Stimulated activated CD8-positive, alpha-beta memory T cell treated with anti-CD3 and anti-CD28 coated beads, Interleukin-12 subunit alpha, Interleukin-12 subunit beta, amount 100 ng/mL, for 4 hours (primary cell): ENCODE results near the gene PRR15.

Experiments used
- DNase-seq: peaks from one replicate; pipeline ENCODE4 v3.0.0-alpha.2; 2020; ENCODE audit warnings: low read depth

Gene PRR15

DNA sequence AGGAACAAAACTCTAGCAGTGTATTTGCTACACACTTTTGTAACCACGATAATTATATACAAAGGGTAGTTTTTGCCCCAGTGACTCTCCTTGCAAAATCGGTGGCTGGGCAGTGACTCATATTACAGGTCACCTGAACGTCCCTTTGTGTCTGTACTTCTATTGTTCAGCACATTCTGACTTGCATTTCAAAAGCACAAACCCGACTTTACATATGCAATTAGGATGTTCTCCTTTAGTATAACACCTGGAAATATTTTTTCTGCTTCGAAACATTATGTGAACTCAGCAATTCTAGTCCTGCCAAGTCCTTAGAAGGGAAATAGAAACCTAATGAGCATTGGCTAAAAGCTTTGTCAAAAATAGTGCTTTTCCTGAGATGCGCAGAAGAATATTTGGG lies 6.0 kb downstream of the PRR15 start:
- DNase-seq = no peak

DNA sequence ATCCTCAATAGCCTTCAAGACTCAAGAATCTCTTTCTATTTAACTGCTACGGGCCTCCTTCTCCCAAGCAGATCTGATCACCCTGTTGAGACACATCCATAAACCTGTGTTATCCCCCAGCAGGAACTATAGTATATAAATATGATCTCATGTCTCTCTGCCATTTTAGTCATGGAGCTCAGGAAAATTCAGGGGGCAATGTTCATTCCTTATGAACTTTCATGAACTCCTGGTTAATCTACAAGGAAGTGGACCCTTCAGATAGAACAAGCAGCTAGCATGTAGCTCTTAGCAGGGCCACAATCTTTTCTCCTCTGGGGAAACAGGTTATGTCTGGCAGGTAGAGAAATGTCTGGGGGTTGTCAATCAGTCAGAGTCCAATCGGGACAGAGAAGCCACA lies 8.9 kb downstream of the PRR15 start:
- no peak for DNase-seq

DNA sequence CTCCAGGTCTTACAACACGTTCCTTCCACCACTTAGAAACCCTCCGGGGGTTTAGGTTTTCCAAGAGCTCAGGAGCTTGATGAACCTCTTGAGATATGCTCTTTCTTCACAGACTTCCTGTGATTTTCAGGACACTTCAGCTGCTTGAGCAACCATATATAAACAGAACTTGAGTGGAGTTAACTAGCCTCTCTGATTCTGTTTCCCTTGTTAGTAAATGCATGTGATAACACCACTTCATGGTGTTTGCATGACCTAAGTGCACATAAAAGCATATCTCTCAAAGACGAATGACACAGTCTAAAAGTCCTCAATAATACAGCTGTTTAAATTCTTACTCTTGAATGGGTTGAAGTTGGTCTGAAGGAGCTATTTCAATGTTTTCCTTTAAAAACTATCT lies 9.9 kb downstream of the PRR15 start:
- no peak for DNase-seq

DNA sequence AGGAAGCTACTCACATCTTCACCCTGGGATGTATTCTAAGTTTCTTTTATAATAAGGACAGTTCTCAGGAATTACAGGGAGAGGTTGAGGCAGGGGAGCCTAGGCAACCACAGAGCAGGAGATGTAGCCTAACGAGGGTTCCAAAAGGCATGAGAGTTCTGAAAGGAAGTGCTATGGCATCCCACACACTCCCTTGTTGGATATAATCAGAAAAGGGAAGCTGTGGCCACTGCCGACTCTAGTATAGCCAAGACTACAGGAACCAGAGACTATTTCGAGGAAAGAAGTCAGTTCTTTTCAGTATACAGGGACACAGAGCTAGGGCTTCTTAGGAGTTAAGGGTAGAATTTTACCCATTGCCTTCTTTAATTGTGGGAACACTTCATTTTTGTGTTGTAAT lies 11.0 kb downstream of the PRR15 start:
- DNase-seq = no peak

DNA sequence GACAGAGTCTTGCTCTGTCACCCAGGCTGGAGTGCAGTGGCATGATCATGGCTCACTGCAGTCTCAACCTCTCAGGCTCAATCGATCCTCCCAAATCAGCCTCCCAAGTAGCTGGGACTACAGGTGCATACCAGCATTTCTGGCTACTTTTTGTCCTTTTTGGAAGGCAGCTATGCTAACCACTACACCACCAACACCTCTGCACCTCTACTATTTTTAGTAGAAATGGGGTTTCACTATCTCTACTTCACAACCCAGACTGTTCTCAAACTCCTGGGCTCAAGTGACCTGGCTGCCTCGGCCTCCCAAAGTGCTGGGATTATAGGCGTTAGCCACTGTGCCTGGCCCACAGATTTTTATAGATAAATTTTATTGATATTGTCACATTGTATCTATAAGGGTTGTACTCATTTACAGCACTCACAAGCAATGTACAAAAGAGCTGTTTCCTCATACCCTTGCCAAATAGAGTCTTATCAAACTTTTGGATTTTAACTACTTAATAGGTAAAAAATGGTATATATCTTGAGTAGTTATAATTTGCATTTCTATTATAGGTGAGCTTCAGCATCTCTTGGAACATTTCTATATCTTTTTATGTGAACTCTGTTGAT lies 23.7 kb downstream of the PRR15 start:
- DNase-seq = no peak

DNA sequence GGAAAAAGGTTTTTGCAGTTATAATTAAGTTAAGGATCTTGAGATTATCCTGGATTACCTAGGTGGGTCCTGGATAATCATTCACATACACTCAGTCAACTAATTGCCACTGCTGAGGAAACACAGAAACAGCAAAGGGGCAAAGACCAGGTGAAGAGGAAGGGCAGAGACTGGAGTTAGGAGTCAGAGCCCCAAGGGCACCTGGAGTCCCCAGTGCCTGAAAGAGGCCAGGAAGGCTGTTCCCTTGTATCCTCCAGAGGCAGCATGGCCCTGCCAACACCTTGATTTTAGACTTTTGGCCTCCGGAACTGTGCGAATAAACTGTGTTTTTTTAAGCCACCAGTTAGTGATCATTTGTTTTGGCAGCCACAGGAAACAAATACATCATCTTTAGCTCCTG lies 24.6 kb downstream of the PRR15 start:
- no peak for DNase-seq

DNA sequence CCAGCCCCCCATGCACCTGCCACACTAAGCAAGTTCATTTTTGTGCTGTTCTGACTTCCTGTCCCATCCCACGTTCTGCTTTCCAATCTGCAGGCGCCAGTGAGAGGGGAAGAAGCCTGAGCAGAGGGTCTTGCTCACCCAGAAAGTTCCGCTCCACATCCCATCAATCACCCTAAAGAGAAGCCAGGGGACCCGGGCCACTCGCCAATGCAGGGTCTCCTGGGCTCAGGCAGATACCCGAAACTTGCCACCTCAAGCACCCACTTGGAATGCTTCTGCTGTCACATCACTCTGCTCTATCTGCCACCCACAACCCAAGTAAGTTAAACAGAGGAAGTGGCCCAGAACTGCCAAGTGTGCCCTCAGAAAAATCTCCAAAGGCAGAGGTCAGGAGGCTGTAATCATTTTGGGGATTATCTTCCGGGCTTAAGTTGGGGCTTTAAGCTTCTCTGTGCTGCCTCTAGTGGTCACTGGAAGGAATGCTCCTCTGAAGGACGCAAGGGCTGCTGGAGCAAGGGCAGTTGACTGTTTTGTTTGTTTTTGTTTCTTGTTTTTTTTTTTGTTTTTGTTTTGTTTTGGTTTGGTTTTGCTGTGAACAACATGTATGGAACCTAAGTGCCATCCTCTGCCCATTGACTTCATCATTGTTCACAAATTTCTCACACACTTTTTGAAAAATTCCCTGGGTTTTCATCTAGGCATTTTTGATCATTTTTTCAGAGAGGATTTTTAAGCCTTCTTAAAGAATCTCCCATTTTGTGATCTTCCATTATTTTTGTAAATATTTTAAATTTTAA lies 25.5 kb downstream of the PRR15 start:
- DNase-seq = no peak

DNA sequence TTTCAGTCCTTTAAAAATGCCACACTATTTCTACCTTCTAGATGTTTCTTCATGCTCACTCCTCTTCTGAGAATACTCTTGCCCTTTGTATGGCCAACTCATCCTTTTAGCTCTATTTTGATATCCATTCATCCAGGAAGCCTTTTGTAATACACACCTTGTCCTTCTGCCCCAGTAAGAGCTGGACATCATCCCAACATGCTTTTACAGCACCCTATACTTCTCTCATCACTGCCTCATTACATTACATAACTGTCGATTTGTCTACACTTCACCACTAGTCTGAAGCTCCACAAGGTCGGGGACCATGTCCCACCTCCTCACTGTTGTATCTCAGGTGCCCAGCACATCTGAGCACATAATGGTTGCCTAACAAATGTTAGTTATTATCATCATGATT lies 29.2 kb downstream of the PRR15 start:
- no peak for DNase-seq

DNA sequence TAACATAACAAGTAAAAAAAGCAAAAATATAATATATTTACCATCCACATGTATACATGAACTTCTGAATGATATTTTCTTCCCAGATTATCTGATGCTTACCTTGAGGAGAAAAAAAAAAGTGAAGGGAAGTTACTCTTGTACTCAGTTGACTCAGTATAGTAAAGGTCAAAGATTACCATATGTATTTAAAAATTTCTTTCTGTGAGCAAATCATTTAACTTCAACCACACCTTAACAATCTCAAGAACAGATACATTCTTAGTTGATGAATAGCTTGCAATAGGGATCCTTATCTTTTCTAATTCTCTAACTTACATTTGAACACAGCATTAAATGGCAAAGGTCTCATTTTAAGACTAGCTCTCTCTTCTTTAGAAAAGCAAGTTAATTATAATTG lies 29.8 kb downstream of the PRR15 start:
- no peak for DNase-seq

DNA sequence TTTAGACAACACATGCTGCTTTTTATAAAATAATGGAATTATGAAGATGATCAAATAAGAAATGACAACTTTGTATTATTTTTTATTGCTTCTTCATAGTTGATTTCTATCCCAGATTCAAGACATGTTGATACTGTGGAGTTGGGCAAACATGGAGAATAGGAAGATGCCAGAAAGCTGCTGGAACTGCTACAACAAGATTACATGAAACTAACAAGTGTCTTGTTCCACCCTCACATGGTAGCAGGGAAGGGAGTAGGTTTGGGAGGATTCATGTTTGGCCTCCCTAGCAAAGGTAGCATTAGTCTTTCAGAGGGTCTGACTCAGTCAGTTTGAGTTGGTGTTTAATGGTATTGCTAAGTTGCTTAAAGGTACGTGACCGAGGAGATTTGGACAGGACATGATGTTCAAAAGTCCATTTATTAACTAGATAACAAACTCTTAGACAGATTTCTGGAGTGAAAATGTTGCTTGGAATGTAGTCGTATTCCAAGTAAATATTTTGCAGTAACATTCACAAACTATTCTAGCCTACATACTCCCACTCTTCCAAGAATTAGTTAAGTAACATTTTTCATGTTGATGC lies 33.1 kb downstream of the PRR15 start:
- DNase-seq = no peak

DNA sequence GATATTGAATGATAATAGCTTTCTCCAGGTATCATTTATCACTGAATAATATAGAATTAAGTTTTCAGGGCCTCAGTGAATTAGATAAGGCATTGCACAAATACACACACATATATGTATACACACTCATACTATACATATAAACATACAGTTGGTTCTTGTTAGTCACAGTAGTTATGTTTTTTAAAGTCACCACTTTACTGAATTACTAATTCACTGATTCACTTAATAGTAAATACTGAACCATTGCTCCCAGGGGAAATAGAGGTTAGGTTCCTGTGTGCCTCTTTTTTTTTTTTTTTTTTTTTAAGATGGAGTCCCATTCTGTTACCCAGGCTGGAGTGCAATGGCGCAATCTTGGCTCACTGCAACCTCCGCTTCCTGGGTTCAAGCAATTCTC lies 33.6 kb downstream of the PRR15 start:
- DNase-seq = no peak

DNA sequence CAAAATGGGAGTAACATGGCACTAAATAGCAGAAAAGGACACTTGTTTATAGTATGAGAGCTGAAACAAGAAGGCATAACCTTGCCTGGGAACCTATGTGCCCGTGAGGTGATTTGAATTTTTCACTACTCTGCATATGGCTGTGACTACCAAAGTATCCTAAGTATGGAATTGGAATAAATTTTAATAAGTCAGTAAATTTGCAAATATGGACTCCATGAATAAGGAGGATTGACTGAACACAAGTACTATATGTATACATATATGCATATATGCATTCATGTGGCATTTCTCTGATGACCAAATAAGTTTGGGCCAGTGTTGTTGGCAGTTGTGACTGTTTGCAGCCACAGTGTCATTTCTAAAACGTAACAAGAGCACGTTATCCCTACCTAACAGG lies 34.5 kb downstream of the PRR15 start:
- no peak for DNase-seq

DNA sequence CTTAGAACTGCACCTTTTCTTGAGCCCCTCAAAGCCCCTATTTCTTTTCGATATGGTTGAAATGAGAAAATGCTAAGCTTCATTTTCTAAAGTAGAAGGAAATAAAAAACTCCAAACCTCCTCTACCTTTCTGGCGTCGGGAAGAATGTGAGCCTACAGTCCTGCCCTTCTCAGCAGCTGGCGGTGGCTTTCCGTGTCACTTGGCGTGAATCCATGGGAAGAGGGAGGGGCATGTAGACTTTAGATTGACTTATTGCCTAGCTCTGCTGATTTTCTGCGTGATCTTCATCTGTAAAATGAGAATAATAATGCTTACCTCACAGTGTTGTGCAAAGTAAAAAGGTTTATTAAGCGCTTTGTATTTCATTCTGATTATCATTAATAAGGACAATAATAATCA lies 35.0 kb downstream of the PRR15 start:
- no peak for DNase-seq

DNA sequence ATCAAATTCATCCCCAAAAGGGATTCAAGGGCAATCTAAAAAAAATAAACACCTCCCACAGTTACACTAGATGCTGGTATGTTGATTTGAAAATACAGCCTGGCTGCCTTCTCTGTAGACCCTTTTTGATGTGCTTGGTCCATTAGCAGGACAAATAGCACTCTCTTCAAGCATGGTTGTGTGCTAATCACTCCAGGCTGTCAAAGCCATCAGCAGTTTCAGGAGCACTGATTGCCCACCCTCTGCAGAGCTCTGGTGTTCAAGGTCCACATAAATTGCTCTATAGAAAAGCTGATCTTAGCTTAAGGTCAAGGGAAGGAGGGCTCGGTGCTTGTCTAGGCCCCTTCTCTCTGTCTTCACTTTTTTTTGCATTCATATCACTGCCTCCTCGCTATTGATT lies 35.4 kb downstream of the PRR15 start:
- no peak for DNase-seq

DNA sequence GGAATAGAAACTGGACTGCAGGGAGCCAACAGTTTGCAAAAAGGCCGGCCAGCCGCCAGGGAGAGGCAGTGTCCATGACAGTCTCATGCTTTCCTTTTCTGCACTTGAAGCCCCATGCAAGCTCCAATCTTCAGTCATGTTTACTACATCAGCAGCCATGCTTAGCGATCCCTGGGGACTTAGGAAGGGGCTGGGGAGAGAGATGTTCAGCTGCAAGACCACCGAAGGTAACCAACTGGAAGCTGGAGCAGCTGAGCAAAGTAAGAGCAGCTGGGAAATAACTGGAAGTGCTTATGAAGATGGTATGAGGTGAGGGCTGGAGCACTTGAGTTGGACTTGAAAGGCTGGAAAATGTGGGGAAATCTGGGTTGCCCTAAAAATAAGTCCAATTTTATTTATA lies 37.0 kb downstream of the PRR15 start:
- DNase-seq = no peak

DNA sequence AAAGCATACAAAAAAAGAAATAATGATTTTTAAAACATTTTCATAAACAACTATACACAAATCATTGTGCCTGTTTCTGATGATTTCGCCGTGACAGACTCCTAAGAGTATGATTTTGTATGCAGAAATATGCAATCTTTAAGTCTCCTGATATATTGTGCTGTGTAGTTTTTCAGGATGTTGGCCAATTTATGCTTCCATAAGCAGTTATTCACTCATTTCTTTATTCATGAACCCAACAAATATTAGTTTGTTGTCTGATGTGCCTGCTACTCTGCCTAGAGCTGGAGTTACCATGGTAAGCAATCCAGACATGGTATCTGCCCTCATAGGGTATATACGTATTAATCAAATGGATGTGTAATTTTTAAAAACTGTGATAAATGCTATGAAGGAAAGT lies 40.4 kb downstream of the PRR15 start:
- DNase-seq = no peak

DNA sequence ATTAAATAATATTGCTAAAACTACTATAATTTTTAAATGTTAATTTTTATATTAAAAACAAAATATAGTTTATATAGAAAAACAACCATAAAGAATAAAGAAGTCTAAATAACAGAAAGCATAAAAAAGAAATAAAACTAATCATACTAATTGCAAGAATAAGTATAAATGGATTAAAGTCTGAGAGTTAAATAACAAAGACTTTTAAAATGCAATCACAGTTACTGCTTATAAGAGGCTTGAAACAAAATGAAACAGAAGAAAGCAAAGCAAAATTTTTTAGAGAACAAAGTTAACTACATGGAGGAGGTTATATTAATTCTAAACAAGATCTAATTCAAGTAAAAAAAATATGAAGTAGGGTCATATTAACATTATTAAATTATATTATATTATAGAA lies 41.1 kb downstream of the PRR15 start:
- DNase-seq = no peak

DNA sequence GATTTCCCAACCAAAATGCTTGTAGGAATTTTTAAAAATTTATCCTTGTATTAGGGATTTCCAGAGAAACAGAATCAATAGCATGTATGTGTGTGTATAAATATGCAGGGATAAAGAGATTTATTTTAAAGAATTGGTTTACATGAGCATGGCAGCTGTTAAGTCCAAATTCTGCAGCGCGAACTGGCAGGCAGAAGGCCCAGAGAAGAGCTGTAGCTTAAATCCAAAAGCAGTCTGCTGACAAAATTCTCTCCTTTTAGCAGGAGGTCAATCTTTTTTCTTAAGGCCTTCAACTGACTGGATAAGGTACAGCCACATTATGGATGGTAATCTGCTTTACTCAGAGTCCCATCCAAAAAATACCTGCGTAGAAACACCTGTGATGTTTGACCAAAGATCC lies 42.0 kb downstream of the PRR15 start:
- no peak for DNase-seq

DNA sequence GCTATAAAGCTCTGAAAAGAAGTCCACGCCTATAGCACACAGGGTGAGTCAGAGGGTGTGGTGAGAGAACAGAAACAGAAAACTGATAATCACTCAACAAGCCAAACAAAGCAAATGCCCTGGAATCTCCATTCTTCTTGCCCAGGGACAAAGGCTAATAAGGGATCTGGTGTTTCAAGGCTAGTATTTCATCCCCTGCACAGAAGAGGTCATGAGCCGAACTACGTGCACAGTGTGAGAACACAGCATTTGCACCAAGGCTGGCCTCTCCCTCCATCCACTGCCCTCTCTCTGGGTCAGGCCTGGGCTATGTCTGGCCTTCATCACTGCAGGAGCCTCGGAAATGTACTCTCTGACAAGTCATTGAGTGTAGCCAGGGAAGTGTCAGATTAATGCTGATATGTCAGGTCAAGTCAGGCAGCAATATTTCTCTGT lies 42.7 kb downstream of the PRR15 start:
- DNase-seq = no peak

DNA sequence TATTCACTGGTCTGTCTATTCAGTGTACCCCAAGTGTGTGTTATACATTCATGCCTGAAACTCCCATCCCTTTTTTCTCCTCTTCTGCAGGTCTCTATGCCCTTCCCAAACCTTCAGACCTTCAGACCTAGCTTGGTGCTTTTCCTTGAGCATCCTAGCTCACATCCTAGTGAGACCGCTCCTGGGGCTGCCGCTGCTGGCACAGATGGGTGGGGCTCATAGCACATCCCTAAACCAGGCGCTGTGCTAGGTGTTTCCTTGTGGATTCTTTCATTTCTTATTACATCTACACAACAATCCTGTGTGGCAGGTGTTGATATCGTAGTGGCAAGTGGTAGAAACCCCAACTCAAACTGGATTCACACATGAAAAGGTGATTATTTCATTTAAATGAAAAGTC lies 43.2 kb downstream of the PRR15 start:
- no peak for DNase-seq

DNA sequence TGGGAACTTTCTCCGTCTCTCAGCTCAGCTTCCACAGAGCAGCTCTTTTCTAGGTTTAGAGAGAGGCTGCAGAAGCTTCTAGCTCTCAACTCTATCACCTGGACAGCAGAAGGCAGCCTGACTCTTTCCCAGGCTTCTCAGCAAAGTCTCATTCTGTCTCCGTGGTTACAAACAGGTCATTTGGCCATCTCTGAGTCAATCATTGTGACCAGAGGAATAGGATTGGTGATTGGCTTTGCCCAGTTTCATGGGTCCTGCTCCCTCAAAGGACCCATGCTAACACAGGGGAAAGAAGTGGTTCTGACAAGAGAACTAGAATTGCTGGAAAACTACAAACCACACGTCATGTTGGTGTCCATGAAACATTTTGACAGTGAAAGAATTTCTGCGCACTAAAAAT lies 43.6 kb downstream of the PRR15 start:
- no peak for DNase-seq

DNA sequence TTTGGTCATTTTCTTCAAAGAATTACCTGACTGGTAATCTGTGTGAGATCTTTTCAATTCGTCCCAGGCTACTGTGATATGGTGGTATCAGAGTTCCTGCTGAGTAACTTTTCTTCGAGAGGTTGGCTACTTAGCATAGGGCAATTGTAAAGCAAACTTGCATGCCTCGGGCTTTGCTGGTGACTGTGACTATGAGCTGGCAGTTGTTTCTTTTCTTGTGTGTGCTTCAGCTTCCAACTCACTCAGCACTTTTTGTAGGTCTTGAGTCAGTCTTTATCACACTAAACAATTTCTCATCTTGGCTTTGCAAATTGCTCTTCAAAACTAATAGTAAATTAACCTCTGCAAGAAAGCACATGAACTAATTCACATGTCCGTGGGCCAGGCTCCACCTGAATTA lies 44.3 kb downstream of the PRR15 start:
- no peak for DNase-seq

DNA sequence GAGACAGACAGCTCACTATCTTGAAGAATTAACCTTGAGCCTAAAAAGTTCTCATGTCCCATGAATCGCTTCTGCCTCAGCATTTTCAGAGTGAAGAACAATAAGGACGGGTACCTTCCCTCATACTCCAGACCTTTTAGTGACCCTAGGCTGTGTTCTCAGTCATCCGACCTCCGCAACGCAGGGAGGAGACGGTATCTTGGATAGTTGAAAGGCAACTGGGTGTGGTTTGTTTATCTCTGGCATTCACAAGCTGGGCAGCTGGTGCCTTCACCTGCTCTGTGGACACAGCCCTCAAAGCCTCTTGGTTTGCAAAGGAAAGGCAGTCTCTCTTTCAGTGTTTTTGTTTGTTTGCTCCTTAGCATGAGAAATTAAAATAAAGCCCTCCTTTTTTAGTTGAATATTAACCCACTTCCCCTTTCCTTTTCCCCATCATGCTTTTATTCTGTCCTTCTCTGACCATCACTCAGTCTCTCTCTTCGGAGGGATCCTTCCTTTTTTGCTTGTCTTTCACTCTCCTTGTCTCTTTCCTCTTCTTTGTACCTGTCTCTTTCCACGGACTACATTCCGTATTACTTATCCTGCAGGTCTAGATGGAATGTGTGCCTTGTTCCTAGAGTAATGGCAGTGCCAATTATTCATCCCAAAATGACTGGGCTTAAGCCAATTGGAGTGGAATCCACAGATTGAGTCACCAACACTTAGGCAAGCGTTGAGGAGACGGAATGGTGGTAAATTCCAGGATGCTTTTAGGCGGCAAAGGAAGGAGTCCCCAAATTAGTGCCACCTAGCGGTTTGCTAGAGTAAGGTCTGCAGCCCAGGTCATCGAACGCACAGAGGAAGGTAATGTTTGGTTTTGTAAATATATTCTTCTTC lies 45.8 kb downstream of the PRR15 start:
- no peak for DNase-seq
